ENCODE results near the gene SCRT2.

The SCRT2 gene

GRCh38 chr20:646107-646867 lies 29.3 kb downstream of the SCRT2 start:
- Histone ChIP-seq H3K27ac (ENCODE audit: low read length) (no peak overlapping the region), H4K20me1 (ENCODE audit: insufficient read depth, low read length) (no peaks in the 10 kb centered on the region), H3K27me3 (ENCODE audit: insufficient read depth, low read length, poor library complexity) (no peaks in the 10 kb centered on the region), H3K9me3 (ENCODE audit: insufficient read depth, low read length, severe bottlenecking) (no peaks in the 10 kb centered on the region), H3K4me2 (ENCODE audit: insufficient read depth, low read length) (no peak overlapping the region), H3K9ac (ENCODE audit: low read depth, low read length) (no peak overlapping the region), H2AFZ (ENCODE audit: low read depth, low read length) (no peak overlapping the region), H3K4me1 (ENCODE audit: insufficient read depth, low read length) (peaks cover 7% of the 10 kb centered on the region), H3K4me3 (ENCODE audit: low read depth in 1 of 2, low read length in 2 of 2) (no peak overlapping the region), H3K36me3 (ENCODE audit: insufficient read depth, low read length) (no peaks in the 10 kb centered on the region), H3K79me2 (ENCODE audit: insufficient read depth, low read length) (no peaks in the 10 kb centered on the region)
- ATAC-seq (ENCODE audit: insufficient read depth, low read depth) (no peak), DNase-seq (no peak)
- no peak for TF ChIP-seq EZH2 (IDR thresholded peaks at IDR 0.05; ENCODE audit: borderline replicate concordance, low read depth, low read length, severe bottlenecking)
- TF ChIP-seq, protein P1, sequence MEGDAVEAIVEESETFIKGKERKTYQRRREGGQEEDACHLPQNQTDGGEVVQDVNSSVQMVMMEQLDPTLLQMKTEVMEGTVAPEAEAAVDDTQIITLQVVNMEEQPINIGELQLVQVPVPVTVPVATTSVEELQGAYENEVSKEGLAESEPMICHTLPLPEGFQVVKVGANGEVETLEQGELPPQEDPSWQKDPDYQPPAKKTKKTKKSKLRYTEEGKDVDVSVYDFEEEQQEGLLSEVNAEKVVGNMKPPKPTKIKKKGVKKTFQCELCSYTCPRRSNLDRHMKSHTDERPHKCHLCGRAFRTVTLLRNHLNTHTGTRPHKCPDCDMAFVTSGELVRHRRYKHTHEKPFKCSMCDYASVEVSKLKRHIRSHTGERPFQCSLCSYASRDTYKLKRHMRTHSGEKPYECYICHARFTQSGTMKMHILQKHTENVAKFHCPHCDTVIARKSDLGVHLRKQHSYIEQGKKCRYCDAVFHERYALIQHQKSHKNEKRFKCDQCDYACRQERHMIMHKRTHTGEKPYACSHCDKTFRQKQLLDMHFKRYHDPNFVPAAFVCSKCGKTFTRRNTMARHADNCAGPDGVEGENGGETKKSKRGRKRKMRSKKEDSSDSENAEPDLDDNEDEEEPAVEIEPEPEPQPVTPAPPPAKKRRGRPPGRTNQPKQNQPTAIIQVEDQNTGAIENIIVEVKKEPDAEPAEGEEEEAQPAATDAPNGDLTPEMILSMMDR (IDR thresholded peaks at IDR 0.05; ENCODE audit: borderline replicate concordance, extremely low read depth, low read length, poor library complexity, severe bottlenecking) = no peak

- peaks cover 7% of the 10 kb centered on the region for H3K4me1 ChIP-seq (ENCODE audit: insufficient read depth, low read length)
- DNase-seq (peak; percentile 80), ATAC-seq (ENCODE audit: insufficient read depth, low read depth) (peak; percentile 94)
- TF ChIP-seq, protein P1 (IDR thresholded peaks at IDR 0.05; ENCODE audit: borderline replicate concordance, extremely low read depth, low read length, poor library complexity, severe bottlenecking) = peak; percentile 99
- no peak for TF ChIP-seq EZH2 (IDR thresholded peaks at IDR 0.05; ENCODE audit: borderline replicate concordance, low read depth, low read length, severe bottlenecking)
- H3K9me3 ChIP-seq (ENCODE audit: insufficient read depth, low read length, severe bottlenecking) = no peaks in the 10 kb centered on the region
- no peaks in the 10 kb centered on the region for H3K36me3 ChIP-seq (ENCODE audit: insufficient read depth, low read length)
- no peak overlapping the region for H3K4me3 ChIP-seq (ENCODE audit: low read depth in 1 of 2, low read length in 2 of 2)
- no peak overlapping the region for H3K9ac ChIP-seq (ENCODE audit: low read depth, low read length)
- H4K20me1 ChIP-seq (ENCODE audit: insufficient read depth, low read length) = peaks cover 2% of the 10 kb centered on the region; the same call in 1 of the 2 replicates
- no peak overlapping the region for H3K27ac ChIP-seq (ENCODE audit: low read length)
- no peaks in the 10 kb centered on the region for H3K27me3 ChIP-seq (ENCODE audit: insufficient read depth, low read length, poor library complexity)
- H3K4me2 ChIP-seq (ENCODE audit: insufficient read depth, low read length) = peak overlapping the region; percentile 13; the same call in 1 of the 2 replicates
- no peaks in the 10 kb centered on the region for H3K79me2 ChIP-seq (ENCODE audit: insufficient read depth, low read length)
- H2AFZ ChIP-seq (ENCODE audit: low read depth, low read length) = peak overlapping the region; percentile 46
Observed at GRCh38 chr20:645318-646106, 30.1 kb downstream of the SCRT2 start.

GRCh38 chr20:644692-645317 lies 30.8 kb downstream of the SCRT2 start:
- H3K4me2 ChIP-seq (ENCODE audit: insufficient read depth, low read length) = no peak overlapping the region; the same call in 1 of the 2 replicates
- no peak overlapping the region for H3K9ac ChIP-seq (ENCODE audit: low read depth, low read length)
- no peaks in the 10 kb centered on the region for H3K9me3 ChIP-seq (ENCODE audit: insufficient read depth, low read length, severe bottlenecking)
- peaks cover 7% of the 10 kb centered on the region for H3K4me1 ChIP-seq (ENCODE audit: insufficient read depth, low read length)
- no peak overlapping the region for H3K4me3 ChIP-seq (ENCODE audit: low read depth in 1 of 2, low read length in 2 of 2)
- DNase-seq (no peak), ATAC-seq (ENCODE audit: insufficient read depth, low read depth) (no peak)
- peak overlapping the region; percentile 46; the same call in 1 of the 2 replicates for H2AFZ ChIP-seq (ENCODE audit: low read depth, low read length)
- no peak overlapping the region for H3K27ac ChIP-seq (ENCODE audit: low read length)
- no peaks in the 10 kb centered on the region for H3K79me2 ChIP-seq (ENCODE audit: insufficient read depth, low read length)
- no peak for TF ChIP-seq EZH2 (IDR thresholded peaks at IDR 0.05; ENCODE audit: borderline replicate concordance, low read depth, low read length, severe bottlenecking)
- H3K36me3 ChIP-seq (ENCODE audit: insufficient read depth, low read length) = no peaks in the 10 kb centered on the region
- H3K27me3 ChIP-seq (ENCODE audit: insufficient read depth, low read length, poor library complexity) = no peaks in the 10 kb centered on the region
- peaks cover 5% of the 10 kb centered on the region; the same call in 1 of the 2 replicates for H4K20me1 ChIP-seq (ENCODE audit: insufficient read depth, low read length)

Measured in DND-41 (cell line).